GM13977 (cell line): Measurements from ENCODE around the gene NRROS.

Source experiments
- DNase-seq: peaks from one replicate; pipeline ENCODE4 v3.0.0; 2012; ENCODE audit warnings: low spot score
- CTCF ChIP-seq: IDR thresholded peaks from 2 replicates; pipeline ENCODE4 v1.5.1; 2012; ENCODE audit warnings: mild to moderate bottlenecking, control low read depth; ENCODE audit not compliant: insufficient read depth; ENCODE audit errors: extremely low read depth, missing control alignments
- in situ Hi-C: fragments of 300-500 bp; cut with MboI; formaldehyde crosslinking; loops from one replicate; pipeline ENCODE4 v1.12.0; 2022; ENCODE audit warnings: low sequenced_read_pairs, low pct_unique_long_range_greater_than_20kb, mixed read lengths, inconsistent platforms; ENCODE audit not compliant: unreplicated experiment

Gene NRROS

DNA sequence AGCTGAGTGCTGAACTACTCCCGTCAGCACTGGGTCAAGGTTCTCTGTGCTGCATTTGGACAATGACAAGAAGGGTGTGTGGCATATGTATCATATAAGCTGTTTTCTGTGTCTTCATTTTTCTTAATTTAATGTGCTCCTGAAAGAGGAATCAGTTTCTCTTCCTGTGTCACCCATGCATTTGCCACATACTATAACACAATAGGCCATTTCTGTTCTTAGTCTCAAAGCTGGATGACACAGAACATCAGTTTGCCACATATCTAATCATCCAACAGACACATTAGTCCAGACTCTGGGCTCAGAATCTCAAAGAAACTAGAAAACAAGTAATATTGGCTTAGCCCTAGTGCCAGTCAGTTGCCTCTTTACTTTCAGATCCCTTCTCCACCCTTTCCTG is 38.4 kb downstream of the NRROS start:
- in situ Hi-C loops: no loop called here
- DNase-seq: no peak
- TF ChIP-seq CTCF: no peak

GRCh38 chr3:196684548-196685407 is 45.3 kb downstream of the NRROS start:
- DNase-seq: peak; percentile 84
- peak; percentile 68 for TF ChIP-seq CTCF
- in situ Hi-C loops: loop anchor here (10.0 kb wide), 1 partner anchor 70 kb away; no protein-coding TSS in a partner anchor

DNA sequence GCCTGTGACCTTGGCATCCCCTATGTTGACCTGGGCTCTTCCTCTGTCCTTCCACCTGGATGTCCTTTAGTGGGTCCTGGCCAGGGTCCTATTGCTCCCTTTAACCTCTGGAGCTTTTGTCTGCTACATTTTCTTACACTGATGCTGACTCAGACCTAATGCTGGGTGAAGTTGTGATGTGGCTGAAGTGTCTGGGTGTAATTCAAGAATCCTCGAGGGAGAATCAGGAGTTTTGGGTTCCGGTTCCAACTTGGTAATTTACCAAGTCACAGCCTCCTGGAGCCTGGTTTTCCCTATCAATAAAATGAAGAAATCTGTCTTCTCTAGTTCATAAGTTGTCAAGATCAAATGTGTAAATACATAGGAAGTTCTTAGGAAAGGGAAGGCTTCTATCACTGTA is 46.9 kb downstream of the NRROS start:
- TF ChIP-seq CTCF: no peak
- no peak for DNase-seq
- in situ Hi-C loops: loop anchor here (10.0 kb wide), 1 partner anchor 72 kb away; no protein-coding TSS in a partner anchor

- in situ Hi-C loops: loop anchor here (10.0 kb wide), 1 partner anchor 74 kb away; no protein-coding TSS in a partner anchor
- no peak for TF ChIP-seq CTCF
- DNase-seq: no peak
Measured at GRCh38 chr3:196688349-196688748, 48.9 kb downstream of the NRROS start.

- DNase-seq: no peak
- in situ Hi-C loops: loop anchor here (10.0 kb wide), 1 partner anchor 75 kb away; no protein-coding TSS in a partner anchor
Measured at GRCh38 chr3:196689941-196690660, 50.6 kb downstream of the NRROS start.

More at GRCh38 chr3:196689941-196690660, 50.6 kb downstream of the NRROS start:
- no peak for TF ChIP-seq CTCF
